ENCODE measurements around the gene NDRG4.

- TF ChIP-seq, protein P1, sequence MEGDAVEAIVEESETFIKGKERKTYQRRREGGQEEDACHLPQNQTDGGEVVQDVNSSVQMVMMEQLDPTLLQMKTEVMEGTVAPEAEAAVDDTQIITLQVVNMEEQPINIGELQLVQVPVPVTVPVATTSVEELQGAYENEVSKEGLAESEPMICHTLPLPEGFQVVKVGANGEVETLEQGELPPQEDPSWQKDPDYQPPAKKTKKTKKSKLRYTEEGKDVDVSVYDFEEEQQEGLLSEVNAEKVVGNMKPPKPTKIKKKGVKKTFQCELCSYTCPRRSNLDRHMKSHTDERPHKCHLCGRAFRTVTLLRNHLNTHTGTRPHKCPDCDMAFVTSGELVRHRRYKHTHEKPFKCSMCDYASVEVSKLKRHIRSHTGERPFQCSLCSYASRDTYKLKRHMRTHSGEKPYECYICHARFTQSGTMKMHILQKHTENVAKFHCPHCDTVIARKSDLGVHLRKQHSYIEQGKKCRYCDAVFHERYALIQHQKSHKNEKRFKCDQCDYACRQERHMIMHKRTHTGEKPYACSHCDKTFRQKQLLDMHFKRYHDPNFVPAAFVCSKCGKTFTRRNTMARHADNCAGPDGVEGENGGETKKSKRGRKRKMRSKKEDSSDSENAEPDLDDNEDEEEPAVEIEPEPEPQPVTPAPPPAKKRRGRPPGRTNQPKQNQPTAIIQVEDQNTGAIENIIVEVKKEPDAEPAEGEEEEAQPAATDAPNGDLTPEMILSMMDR (conservative IDR thresholded peaks at IDR 0.05 in 1 of 2, IDR thresholded peaks at IDR 0.05 in 1 of 2; ENCODE audit: low read depth in 1 of 2, low read length in 2 of 2) = no peak
- no peak for TF ChIP-seq EZH2 (IDR thresholded peaks at IDR 0.05; ENCODE audit: low read length, missing control alignments)
Observed at GRCh38 chr16:58518980-58519368, 19.0 kb downstream of the NDRG4 start.
